Skeletal muscle satellite cell (primary cell): ENCODE measurements around the gene SLC22A2.

Source experiments
- H3K27me3 ChIP-seq: 2 replicates; pipeline ENCODE4 v1.7.0; 2013; ENCODE audit warnings: low read length; ENCODE audit not compliant: control insufficient read depth, insufficient read depth
- H3K36me3 ChIP-seq: 2 replicates; pipeline ENCODE4 v1.7.0; 2013; ENCODE audit warnings: mild to moderate bottlenecking, control low read depth, low read length; ENCODE audit not compliant: insufficient read depth
- H3K4me1 ChIP-seq: 2 replicates; pipeline ENCODE4 v1.7.0; 2013; ENCODE audit warnings: low read length; ENCODE audit not compliant: control insufficient read depth, insufficient read depth
- H3K4me2 ChIP-seq: 2 replicates; pipeline ENCODE4 v1.7.0; 2013; ENCODE audit warnings: mild to moderate bottlenecking, low read length
- H3K4me3 ChIP-seq: 2 replicates; pipeline ENCODE4 v1.7.0; 2013; ENCODE audit warnings: low read length
- H3K9ac ChIP-seq: 2 replicates; pipeline ENCODE4 v1.7.0; 2013; ENCODE audit warnings: mild to moderate bottlenecking, low read depth, low read length, moderate library complexity
- H3K9me3 ChIP-seq: replicated peaks from 2 replicates; pipeline ENCODE4 v1.7.0; 2013; ENCODE audit warnings: mild to moderate bottlenecking, control low read depth, low read length

Gene SLC22A2

GRCh38 chr6:160272707-160273106, 14.1 kb upstream of the SLC22A2 start:
- Histone ChIP-seq H3K4me3 (no peak overlapping the region), H3K9me3 (no peaks in the 10 kb centered on the region), H3K36me3 (no peaks in the 10 kb centered on the region), H3K27me3 (peaks cover 21% of the 10 kb centered on the region), H3K4me2 (no peak overlapping the region), H3K4me1 (no peaks in the 10 kb centered on the region), H3K9ac (no peak overlapping the region)

DNA sequence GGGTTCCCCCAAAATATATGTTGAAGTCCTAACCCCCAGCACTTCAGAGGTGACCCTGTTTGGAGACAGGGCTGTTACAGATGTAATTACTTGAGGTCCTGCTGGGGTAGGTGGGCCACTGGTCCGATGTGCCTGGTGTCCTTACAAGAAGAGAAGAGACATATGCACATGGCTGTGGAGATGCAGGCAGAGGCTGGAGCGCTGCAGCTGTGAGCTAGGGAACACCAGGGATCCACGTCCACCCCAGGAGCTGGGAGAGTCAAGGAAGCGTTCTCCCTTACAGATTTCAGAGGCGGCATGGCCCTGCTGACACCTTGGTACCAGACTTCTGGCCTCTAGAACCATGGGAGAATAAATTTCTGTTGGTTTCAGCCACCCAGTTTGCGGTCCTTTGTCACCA, 11.7 kb upstream of the SLC22A2 start:
- no peak overlapping the region for H3K4me2 ChIP-seq
- no peak overlapping the region for H3K4me3 ChIP-seq
- H3K4me1 ChIP-seq, result no peaks in the 10 kb centered on the region
- H3K36me3 ChIP-seq, result no peaks in the 10 kb centered on the region
- no peak overlapping the region for H3K9ac ChIP-seq
- peaks cover 7% of the 10 kb centered on the region for H3K27me3 ChIP-seq
- H3K9me3 ChIP-seq, result no peaks in the 10 kb centered on the region

DNA sequence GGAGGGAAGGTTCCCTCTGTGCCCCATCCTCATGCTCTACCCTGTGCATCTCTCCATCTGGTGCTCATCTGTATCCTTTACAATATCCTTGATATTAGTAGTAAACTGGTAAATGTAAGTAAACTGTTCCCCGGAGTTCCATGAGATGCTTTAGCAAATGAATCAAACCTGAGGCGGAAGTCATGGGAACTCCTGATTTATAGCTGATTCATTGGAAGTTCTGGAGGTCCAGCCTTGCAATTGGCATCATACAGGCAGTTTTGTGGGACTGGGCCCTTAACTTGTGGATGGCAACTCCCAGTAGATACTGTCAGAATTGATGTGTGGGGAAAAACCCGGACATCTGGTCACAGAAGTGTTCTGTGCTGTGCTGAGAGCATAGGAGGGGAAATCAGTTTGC, 11.2 kb upstream of the SLC22A2 start:
- H3K9me3 ChIP-seq, result no peaks in the 10 kb centered on the region
- no peaks in the 10 kb centered on the region for H3K4me1 ChIP-seq
- H3K4me2 ChIP-seq, result no peak overlapping the region
- no peak overlapping the region for H3K4me3 ChIP-seq
- no peak overlapping the region for H3K9ac ChIP-seq
- H3K27me3 ChIP-seq, result peaks cover 2% of the 10 kb centered on the region
- no peaks in the 10 kb centered on the region for H3K36me3 ChIP-seq

GRCh38 chr6:160269023-160269521, 10.5 kb upstream of the SLC22A2 start:
- H3K9ac ChIP-seq, result no peak overlapping the region
- H3K4me1 ChIP-seq, result no peaks in the 10 kb centered on the region
- H3K4me3 ChIP-seq, result no peak overlapping the region
- H3K36me3 ChIP-seq, result no peaks in the 10 kb centered on the region
- H3K9me3 ChIP-seq, result no peaks in the 10 kb centered on the region
- H3K27me3 ChIP-seq, result no peaks in the 10 kb centered on the region
- H3K4me2 ChIP-seq, result no peak overlapping the region

DNA sequence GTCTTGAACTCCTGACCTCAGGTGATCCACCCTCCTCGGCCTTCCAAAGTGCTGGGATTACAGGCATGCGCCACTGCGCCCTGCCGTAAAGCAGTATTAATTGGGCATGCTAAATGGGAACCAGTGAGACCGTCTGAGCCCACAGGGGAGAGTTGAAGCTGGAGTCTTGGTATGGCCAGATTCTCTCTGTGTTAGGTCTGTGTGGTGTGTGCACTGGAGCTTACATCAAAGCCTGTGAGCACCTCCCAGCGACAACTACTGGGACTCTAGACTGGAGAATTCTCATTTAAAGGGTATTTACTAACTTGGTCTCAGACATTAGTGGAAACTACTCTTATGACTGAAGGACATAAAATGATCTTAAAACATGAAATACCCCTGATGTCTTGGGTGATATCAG, 8.5 kb upstream of the SLC22A2 start:
- H3K4me3 ChIP-seq, result no peak overlapping the region
- no peak overlapping the region for H3K9ac ChIP-seq
- no peaks in the 10 kb centered on the region for H3K4me1 ChIP-seq
- H3K36me3 ChIP-seq, result no peaks in the 10 kb centered on the region
- H3K27me3 ChIP-seq, result no peaks in the 10 kb centered on the region
- H3K9me3 ChIP-seq, result no peaks in the 10 kb centered on the region
- no peak overlapping the region for H3K4me2 ChIP-seq

GRCh38 chr6:160265869-160266476, 7.4 kb upstream of the SLC22A2 start:
- peak overlapping the region; percentile 20 for H3K4me2 ChIP-seq
- H3K36me3 ChIP-seq, result no peaks in the 10 kb centered on the region
- no peaks in the 10 kb centered on the region for H3K9me3 ChIP-seq
- H3K4me3 ChIP-seq, result no peak overlapping the region
- H3K27me3 ChIP-seq, result no peaks in the 10 kb centered on the region
- no peak overlapping the region for H3K9ac ChIP-seq
- H3K4me1 ChIP-seq, result no peaks in the 10 kb centered on the region

DNA sequence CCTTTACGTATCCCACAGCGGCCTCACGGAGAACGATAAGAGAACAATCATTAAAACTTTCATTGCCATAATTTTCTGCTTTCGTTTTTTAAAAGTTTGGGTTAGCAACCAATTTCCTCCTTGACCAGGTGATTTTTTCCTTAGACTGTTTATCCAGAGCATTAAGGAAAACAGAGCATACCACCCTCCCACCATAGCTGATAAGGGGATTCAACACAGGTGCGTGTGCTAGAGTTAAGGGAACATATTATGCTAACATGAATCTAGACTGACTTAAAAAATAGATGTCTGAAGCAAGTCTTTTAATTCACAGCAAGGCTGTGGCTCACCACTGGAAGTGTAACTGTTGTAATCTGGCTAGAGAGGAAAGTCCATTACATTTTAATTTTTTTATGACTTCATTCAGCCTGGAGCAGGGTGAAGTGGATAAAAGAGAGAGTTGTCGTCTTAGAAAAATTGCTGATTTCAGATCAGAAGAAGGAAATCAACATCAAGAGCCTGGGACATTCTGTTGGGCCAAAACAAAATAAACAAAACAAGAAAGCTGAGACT, 5.5 kb upstream of the SLC22A2 start:
- H3K9me3 ChIP-seq, result no peaks in the 10 kb centered on the region
- no peak overlapping the region for H3K4me3 ChIP-seq
- H3K4me1 ChIP-seq, result no peaks in the 10 kb centered on the region
- H3K9ac ChIP-seq, result no peak overlapping the region
- no peaks in the 10 kb centered on the region for H3K27me3 ChIP-seq
- no peak overlapping the region for H3K4me2 ChIP-seq
- no peaks in the 10 kb centered on the region for H3K36me3 ChIP-seq

- H3K4me2 ChIP-seq, result no peak overlapping the region
- no peaks in the 10 kb centered on the region for H3K4me1 ChIP-seq
- H3K9me3 ChIP-seq, result no peaks in the 10 kb centered on the region
- no peaks in the 10 kb centered on the region for H3K27me3 ChIP-seq
- no peak overlapping the region for H3K4me3 ChIP-seq
- H3K9ac ChIP-seq, result no peak overlapping the region
- no peaks in the 10 kb centered on the region for H3K36me3 ChIP-seq
These were observed 4.7 kb upstream of the SLC22A2 start for GRCh38 chr6:160263196-160263939.

GRCh38 chr6:160261991-160262680, 3.5 kb upstream of the SLC22A2 start:
- Histone ChIP-seq H3K4me2 (no peak overlapping the region), H3K27me3 (no peaks in the 10 kb centered on the region), H3K9ac (no peak overlapping the region), H3K4me1 (no peaks in the 10 kb centered on the region), H3K9me3 (no peaks in the 10 kb centered on the region), H3K4me3 (no peak overlapping the region), H3K36me3 (no peaks in the 10 kb centered on the region)

DNA sequence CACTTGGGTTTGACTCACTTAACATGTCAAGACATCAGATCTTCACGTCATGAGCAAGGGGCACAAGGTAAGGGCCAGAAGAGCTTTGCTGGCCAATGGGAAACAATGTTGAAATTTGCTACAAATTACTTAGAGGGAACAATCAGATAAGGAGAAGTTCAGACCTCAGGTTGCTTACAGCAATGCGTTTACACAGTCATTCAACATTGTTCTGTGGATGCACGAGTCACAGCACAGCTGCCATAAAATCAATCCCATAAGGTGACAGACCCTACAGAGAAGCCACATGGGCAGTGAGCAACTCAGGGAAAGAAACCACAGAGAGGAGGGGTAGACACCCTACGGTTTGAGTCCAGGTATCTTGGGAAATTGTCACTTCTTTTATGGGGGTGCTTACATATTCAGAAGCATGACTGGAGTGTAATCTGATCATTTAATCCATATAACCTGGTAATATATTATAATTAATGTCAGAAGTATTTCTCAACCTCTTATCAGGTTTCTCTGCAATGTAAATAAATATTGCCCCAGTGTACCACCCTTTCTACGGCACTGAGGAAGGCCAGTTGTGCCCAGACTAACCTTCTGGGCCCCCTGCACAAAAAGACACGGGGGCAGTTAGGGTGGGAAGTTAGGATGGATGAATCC, 2.3 kb upstream of the SLC22A2 start:
- Histone ChIP-seq H3K27me3 (no peaks in the 10 kb centered on the region), H3K36me3 (no peaks in the 10 kb centered on the region), H3K9ac (no peak overlapping the region)

DNA sequence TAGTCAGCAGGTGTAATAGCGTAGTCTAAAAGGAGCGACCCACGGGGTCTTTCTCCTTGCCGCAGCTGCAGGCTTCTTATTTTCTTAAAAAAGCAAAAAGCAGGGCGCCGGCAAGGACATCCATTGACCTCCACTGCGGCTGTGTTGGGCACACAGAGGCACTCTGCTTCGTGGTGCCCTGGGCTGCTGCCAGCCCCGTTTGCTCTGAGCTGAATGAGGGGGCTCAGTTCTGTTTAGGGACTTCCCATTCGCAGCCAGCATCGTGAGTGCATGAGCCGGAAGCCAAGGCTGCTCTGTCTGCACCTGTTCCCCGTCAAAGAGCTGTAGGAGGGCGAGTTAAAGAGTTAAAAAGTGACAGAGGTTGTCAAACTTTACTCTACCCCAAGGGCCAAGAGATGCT, 1.7 kb upstream of the SLC22A2 start:
- no peaks in the 10 kb centered on the region for H3K27me3 ChIP-seq
- no peak overlapping the region for H3K4me3 ChIP-seq
- H3K4me1 ChIP-seq, result no peaks in the 10 kb centered on the region
- H3K4me2 ChIP-seq, result no peak overlapping the region
- no peaks in the 10 kb centered on the region for H3K9me3 ChIP-seq
- no peak overlapping the region for H3K9ac ChIP-seq
- H3K36me3 ChIP-seq, result no peaks in the 10 kb centered on the region

More for the DNA sequence above, 2.3 kb upstream of the SLC22A2 start:
- H3K9me3 ChIP-seq, result no peaks in the 10 kb centered on the region
- no peaks in the 10 kb centered on the region for H3K4me1 ChIP-seq
- H3K4me2 ChIP-seq, result no peak overlapping the region
- no peak overlapping the region for H3K4me3 ChIP-seq
